ENCODE results near the gene MYO15B. TPM values are rescaled to one million over a fixed set of nuclear protein-coding genes. Genes with fewer than 3 reads are reported as not detected.

The MYO15B gene
- total RNA-seq, 1 experiment from 2014 or later = 58.4 TPM

- no peak overlapping the region for H3K4me3 Mint-ChIP-seq (ENCODE audit: low read depth, unreplicated experiment)
- TF ChIP-seq CTCF (IDR thresholded peaks at IDR 0.05; ENCODE audit: unreplicated experiment) = no peak
- H3K36me3 Mint-ChIP-seq (ENCODE audit: insufficient read depth, unreplicated experiment) = peaks cover 25% of the 10 kb centered on the region
- peak overlapping the region; percentile 80 for H3K27ac Mint-ChIP-seq (ENCODE audit: unreplicated experiment)
- no peaks in the 10 kb centered on the region for H3K9me3 Mint-ChIP-seq (ENCODE audit: low read depth, unreplicated experiment)
- no TSS peak for BruUV-seq (replicated peaks)
- intact Hi-C loops (cut with micrococcal nuclease; ENCODE audit: unreplicated experiment) = no loop called here
- CTCF ChIA-PET = no interaction called here
- no peaks in the 10 kb centered on the region for H3K27me3 Mint-ChIP-seq (ENCODE audit: unreplicated experiment)
- peaks cover 9% of the 10 kb centered on the region for H3K4me1 Mint-ChIP-seq (ENCODE audit: low read depth, unreplicated experiment)
- DNase-seq = no peak
Measured at GRCh38 chr17:75668489-75668888, 80.9 kb downstream of the MYO15B start.

- Mint-ChIP-seq H3K27me3 (ENCODE audit: unreplicated experiment) (no peaks in the 10 kb centered on the region), H3K4me1 (ENCODE audit: low read depth, unreplicated experiment) (peaks cover 9% of the 10 kb centered on the region), H3K9me3 (ENCODE audit: low read depth, unreplicated experiment) (no peaks in the 10 kb centered on the region), H3K36me3 (ENCODE audit: insufficient read depth, unreplicated experiment) (peaks cover 32% of the 10 kb centered on the region), H3K4me3 (ENCODE audit: low read depth, unreplicated experiment) (no peak overlapping the region), H3K27ac (ENCODE audit: unreplicated experiment) (no peak overlapping the region)
- BruUV-seq (replicated peaks) = no TSS peak
- intact Hi-C loops (cut with micrococcal nuclease; ENCODE audit: unreplicated experiment) = no loop called here
- no peak for DNase-seq
- no peak for TF ChIP-seq CTCF (IDR thresholded peaks at IDR 0.05; ENCODE audit: unreplicated experiment)
- CTCF ChIA-PET = no interaction called here
Measured at GRCh38 chr17:75670868-75671267, 83.3 kb downstream of the MYO15B start.

- no peak for TF ChIP-seq CTCF (IDR thresholded peaks at IDR 0.05; ENCODE audit: unreplicated experiment)
- Mint-ChIP-seq H3K27me3 (ENCODE audit: unreplicated experiment) (no peaks in the 10 kb centered on the region), H3K4me1 (ENCODE audit: low read depth, unreplicated experiment) (peaks cover 9% of the 10 kb centered on the region), H3K36me3 (ENCODE audit: insufficient read depth, unreplicated experiment) (peaks cover 31% of the 10 kb centered on the region), H3K9me3 (ENCODE audit: low read depth, unreplicated experiment) (no peaks in the 10 kb centered on the region), H3K4me3 (ENCODE audit: low read depth, unreplicated experiment) (no peak overlapping the region), H3K27ac (ENCODE audit: unreplicated experiment) (no peak overlapping the region)
- intact Hi-C loops (cut with micrococcal nuclease; ENCODE audit: unreplicated experiment) = no loop called here
- no TSS peak for BruUV-seq (replicated peaks)
- CTCF ChIA-PET = no interaction called here
- no peak for DNase-seq
Measured at GRCh38 chr17:75672011-75672410, 84.4 kb downstream of the MYO15B start.

- Mint-ChIP-seq H3K9me3 (ENCODE audit: low read depth, unreplicated experiment) (no peaks in the 10 kb centered on the region), H3K27ac (ENCODE audit: unreplicated experiment) (no peak overlapping the region), H3K36me3 (ENCODE audit: insufficient read depth, unreplicated experiment) (peaks cover 35% of the 10 kb centered on the region), H3K27me3 (ENCODE audit: unreplicated experiment) (no peaks in the 10 kb centered on the region), H3K4me1 (ENCODE audit: low read depth, unreplicated experiment) (peaks cover 6% of the 10 kb centered on the region), H3K4me3 (ENCODE audit: low read depth, unreplicated experiment) (no peak overlapping the region)
- no peak for DNase-seq
- BruUV-seq (replicated peaks) = no TSS peak
- CTCF ChIA-PET = interaction anchor here (2.2 kb wide), 1 partner anchor 74 kb away, joined by 11 read pairs; no protein-coding TSS in a partner anchor
- TF ChIP-seq CTCF (IDR thresholded peaks at IDR 0.05; ENCODE audit: unreplicated experiment) = no peak
- intact Hi-C loops (cut with micrococcal nuclease; ENCODE audit: unreplicated experiment) = no loop called here
Measured at GRCh38 chr17:75673487-75673886, 85.9 kb downstream of the MYO15B start.

Other genes starting within 250 kb of the MYO15B start
- gene GRB2, start 182.1 kb upstream of the MYO15B start, total RNA-seq (2022) = 79.7 and 99.9 TPM in 2 replicates
- gene TMEM94, start 131.2 kb upstream of the MYO15B start, total RNA-seq (2022) = 55.0 and 63.4 TPM in 2 replicates
- 30.0 and 30.4 TPM in 2 replicates for gene CASKIN2, start 72.3 kb upstream of the MYO15B start, total RNA-seq (2022)
- gene TSEN54, start 71.3 kb upstream of the MYO15B start, total RNA-seq (2022) = 52.1 and 55.4 TPM in 2 replicates
- gene LLGL2, start 62.1 kb upstream of the MYO15B start, total RNA-seq (2022) = 208 and 251 TPM in 2 replicates
- gene SMIM5, start 45.6 kb downstream of the MYO15B start, total RNA-seq (2022) = 1.9 and 3.5 TPM in 2 replicates
- gene RECQL5, start 79.4 kb downstream of the MYO15B start, total RNA-seq (2022) = 71.3 and 87.3 TPM in 2 replicates
- gene SAP30BP, start 79.5 kb downstream of the MYO15B start, total RNA-seq (2022) = 96.4 and 98.4 TPM in 2 replicates
- 253 and 301 TPM in 2 replicates for gene ITGB4, start 133.7 kb downstream of the MYO15B start, total RNA-seq (2022)
- 20.4 and 20.5 TPM in 2 replicates for gene GALK1, start 177.4 kb downstream of the MYO15B start, total RNA-seq (2022)
- gene UNK, start 197.0 kb downstream of the MYO15B start, total RNA-seq (2022) = 26.0 and 29.7 TPM in 2 replicates

All from Calu3 (cell line).